GM19324 (cell line): ENCODE results near the gene LIPC.

Source experiments
- ATAC-seq: cut with Tn5 transposase; IDR thresholded peaks from one replicate; pipeline ENCODE4 v1.9.1; 2021; ENCODE audit warnings: mild to moderate bottlenecking, moderate library complexity; ENCODE audit not compliant: unreplicated experiment, low FRiP score

The LIPC gene

DNA sequence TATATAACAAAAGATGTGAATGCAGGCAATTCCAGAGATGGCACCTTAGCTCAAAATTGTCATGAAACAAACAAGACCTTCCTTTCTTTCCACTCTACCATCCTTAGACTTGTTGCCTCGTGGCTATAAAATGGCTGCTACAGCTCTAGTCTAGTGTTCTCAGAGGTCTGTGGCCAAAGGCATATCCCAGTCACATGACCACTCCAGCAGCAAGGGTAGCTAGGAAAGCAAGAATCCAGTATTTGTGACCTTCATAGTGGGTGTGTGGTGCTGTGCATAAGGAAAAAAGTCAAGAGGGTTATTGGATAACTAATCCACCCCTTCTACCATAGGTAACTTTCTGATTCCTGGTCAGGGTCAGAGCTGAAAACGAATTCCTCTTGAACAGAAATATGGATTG is 27.1 kb upstream of the LIPC start:
- no peak for ATAC-seq

DNA sequence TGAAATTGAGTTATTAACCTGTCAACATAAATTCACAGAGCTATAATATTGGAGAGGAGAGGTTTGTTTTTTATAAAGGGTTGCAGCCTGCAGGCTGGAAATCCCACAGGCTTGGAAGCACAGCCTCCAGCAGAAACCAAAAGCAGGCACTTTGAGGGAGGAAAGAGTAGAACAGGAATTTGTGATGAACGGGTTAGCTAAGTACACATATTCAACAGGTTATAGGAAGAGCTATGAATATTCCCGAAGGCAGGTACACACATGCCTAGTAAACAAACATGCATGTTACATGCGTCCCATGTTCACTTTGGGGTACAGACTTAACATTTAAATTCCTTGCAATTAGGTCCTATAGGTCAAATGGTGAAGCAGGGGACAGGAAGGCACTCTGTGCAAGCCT is 25.9 kb upstream of the LIPC start:
- no peak for ATAC-seq

GRCh38 chr15:58406811-58407210 is 25.0 kb upstream of the LIPC start:
- ATAC-seq = no peak

DNA sequence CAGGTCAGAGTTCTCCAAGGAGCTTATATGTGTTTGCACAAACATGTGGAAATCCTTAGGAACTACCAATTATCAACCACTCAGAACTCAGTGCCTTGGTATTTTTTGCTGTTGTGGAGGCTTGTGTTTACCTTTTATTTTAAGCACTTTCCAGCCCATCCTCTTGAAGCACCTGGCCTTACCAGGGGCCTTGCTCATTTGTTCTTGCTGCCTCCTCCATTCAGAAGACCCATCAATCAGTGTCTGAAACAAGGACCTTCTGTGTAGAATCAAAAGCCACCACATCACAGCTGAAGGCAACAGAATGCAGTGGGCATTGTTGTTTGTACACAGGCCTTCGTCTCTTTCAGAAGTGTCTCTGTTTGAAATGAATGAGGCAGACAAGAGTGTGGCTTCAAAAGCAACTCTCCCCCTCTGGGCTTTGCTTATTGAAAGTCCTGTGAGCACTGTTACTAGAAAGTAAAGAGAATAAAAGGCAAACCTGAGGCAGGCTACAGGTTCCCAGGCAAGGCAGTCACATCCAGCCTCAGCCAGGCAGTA is 24.5 kb upstream of the LIPC start:
- ATAC-seq = no peak

DNA sequence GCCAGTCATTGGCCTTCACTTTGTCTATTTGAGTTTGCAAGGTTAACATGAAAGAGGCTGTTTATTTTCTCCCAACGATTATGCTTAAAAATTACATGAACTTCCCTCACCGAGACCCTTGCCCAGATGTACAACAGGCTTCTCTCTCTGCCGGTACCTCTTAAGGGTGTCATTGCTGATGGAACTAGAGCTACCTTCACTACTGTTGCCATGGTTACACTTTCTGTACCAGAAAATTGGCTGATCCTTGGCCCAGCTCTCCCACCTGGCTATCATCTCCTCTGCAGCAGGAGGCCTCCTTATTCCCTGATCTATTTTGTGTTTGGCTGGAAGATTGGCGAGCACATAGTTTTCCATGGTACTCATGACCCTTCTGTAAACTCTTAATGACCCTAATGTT is 24.0 kb upstream of the LIPC start:
- no peak for ATAC-seq

- ATAC-seq = no peak
Measured at GRCh38 chr15:58409861-58410260, 21.9 kb upstream of the LIPC start.

- ATAC-seq = no peak
Measured at GRCh38 chr15:58410353-58410752, 21.4 kb upstream of the LIPC start.

DNA sequence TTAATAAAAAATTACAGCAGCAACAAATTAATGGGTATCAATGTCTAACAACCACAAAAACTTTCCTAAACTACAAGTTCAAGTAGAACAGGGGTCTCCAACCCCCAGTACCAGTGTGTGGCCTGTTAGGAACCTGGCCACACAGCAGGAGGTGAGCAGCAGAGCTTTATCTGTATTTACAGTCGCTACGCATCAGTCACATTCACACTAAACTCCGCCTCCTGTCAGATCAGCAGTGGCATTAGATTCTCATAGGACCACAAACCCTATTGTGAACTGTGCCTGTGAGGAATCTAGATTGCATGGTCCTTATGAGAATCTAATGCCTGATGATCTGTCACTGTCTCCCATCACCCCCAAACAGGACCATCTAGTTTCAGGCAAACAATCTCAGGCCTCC is 18.5 kb upstream of the LIPC start:
- ATAC-seq = no peak

DNA sequence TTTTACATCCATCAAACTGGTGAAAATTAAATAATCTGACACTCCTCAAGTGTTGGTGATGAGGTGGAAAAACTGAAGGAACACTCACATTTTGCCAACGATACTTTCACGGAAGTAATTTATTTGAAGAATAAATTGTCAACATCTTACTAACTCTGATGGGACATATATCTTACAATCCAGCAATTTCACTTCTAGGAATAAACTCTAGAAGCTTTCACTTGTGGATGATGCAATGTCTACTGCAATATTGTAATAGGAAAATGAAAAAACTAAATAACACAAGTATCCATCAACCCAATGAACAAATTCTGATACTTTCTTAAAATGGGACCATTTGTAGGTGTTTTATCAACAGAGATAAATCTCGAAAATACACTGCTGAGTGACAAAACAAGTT is 16.2 kb upstream of the LIPC start:
- ATAC-seq = no peak

- no peak for ATAC-seq
Measured at GRCh38 chr15:58416963-58417362, 14.8 kb upstream of the LIPC start.

- ATAC-seq = no peak
Measured at GRCh38 chr15:58418135-58418534, 13.7 kb upstream of the LIPC start.

DNA sequence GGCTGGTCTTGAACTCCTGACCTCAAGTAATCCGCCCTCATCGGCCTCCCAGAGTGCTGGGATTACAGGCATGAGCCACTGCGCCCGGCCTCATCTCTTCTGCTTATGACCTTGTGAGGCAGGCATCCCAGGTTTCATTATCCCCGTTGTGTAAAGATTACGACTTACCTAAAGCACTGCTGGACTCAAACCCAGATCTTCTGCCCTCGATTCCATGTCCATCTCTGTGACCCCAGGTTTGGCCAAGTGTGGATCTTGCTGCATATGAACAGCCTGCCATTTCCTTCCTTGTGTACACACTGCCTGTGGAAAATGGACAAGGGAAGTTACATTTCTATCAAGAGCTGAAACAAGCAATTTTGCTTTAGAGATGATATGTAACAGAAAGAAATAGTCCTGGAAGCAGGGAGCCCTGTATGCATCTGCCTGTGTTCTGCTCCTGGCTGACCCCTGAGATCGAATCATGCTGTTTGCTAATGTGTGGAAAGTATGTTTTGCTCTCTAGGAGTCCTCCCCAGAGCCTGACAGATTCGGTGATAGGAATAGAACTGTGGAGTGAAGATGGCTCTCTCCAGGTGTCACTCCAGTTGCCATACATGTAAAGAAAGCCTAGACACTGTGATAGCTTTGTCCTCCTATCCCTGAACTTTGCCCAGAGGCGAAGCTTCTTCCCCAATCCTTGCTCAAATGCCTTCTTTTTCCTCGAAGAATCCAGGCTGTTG is 11.8 kb upstream of the LIPC start:
- ATAC-seq = no peak

DNA sequence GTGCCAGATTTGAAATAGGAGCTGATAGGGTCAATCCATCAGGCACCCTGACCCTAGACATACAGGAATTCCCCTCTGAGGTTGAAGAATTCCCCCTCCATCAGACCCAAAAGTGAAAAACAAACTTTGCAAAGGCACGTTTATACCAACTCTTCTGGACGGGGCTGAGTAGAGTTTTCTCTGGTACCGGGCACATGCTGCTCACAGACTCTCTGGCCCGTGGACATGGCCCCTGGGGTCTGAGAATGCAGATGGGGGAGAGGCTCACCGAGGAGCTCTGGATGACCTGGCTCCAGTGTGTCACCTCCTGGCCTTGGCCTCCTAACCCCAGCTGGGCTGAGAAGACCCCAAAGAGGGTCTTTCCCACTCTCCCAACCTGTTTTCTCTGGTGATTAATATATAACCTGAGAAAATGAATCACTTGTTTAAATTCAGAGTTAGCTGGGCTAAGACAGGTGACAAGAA is 11.2 kb upstream of the LIPC start:
- ATAC-seq = no peak

DNA sequence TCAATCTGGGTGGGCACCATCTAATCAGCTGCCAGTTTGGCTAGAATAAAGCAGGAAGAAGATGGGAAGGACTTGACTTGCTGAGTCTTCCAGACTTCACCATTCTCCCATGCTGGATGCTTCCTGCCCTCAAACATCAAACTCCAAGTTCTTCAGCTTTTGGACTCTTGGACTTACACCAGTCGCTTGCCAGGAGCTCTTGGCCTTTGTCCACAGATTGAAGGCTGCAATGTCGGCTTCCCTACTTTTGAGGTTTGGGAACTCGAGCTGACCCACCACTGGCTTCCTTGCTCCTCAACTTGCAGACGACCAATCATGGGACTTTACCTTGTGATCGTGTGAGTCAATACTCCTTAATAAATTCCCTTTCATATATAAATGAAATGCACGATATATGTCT is 8.6 kb upstream of the LIPC start:
- no peak for ATAC-seq

- no peak for ATAC-seq
Measured at GRCh38 chr15:58423831-58424608, 7.8 kb upstream of the LIPC start.

GRCh38 chr15:58424722-58425121 is 7.1 kb upstream of the LIPC start:
- no peak for ATAC-seq

DNA sequence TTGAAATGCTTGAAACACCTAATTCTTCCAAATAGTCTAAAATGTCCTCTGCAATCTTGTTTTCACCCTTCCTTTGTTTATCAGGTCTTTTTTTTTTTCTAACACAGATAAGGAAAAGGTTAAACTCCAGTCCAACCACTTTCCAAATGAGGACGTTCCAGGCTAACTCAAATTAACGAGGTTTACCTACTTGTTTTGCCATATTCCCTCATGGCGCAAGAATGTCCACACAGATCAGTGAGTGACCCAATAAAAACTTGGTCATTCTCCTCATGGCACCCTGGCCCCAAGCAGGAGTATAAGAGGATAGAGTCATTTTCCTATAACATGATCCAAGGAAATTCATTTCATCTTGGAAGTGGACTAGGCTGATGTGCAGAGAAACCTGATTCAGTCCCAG is 6.6 kb upstream of the LIPC start:
- ATAC-seq = no peak

GRCh38 chr15:58425834-58426233 is 6.0 kb upstream of the LIPC start:
- no peak for ATAC-seq

DNA sequence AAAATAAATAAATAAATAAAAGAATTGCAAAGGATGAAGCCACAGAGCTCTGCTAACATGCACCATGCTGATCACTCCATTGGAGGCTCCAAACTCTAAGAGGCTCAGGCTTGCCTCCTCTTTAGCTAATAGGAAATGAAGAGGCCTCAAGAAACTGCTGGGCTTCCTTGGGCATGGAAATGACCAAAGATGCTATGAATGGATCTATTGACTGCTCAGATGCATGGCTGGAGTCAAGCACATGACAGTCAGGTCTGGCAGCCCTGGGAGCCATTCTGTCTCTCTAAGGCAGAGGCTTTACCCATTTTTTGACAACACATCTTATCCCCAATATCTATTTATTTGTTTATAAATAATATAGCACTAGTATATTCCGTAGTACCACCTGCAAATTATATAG is 5.3 kb upstream of the LIPC start:
- no peak for ATAC-seq

DNA sequence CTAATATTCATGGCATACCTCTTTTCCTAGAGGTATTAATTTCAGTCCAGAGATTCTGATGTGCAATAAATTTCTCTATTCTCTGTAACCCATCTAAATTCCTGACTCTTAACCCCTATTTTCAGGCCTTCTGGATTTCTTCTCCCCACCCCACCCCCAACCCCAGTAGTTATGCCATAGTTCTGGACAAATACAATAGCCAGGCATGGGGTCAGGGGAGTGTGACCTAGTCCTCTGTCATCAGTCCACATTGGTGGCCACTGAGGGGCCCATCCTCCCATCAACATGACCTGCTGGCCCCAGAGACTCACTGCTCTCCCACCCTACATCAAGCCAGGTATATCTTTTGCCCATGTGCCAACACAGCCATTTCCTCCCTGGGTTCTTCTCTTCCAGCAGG is 3.8 kb upstream of the LIPC start:
- ATAC-seq = no peak

GRCh38 chr15:58430224-58430787 is 1.5 kb upstream of the LIPC start:
- ATAC-seq = no peak

GRCh38 chr15:58432401-58432800 is 610 bp downstream of the LIPC start:
- no peak for ATAC-seq
